DND-41 (cell line): ENCODE data around the gene UGDH.

ENCODE experiments used
- ATAC-seq: fragments of 200-7000 bp; cut with Tn5 transposase; 3 replicates; pipeline ENCODE4 v1.9.1; 2021; ENCODE audit warnings: low read depth; ENCODE audit not compliant: insufficient read depth
- DNase-seq: peaks from one replicate; pipeline ENCODE4 v3.0.0-alpha.2; 2020
- H2AFZ ChIP-seq: 2 replicates; pipeline ENCODE4 v1.6.0; 2012; ENCODE audit warnings: low read depth, low read length
- H3K27ac ChIP-seq: 2 replicates; pipeline ENCODE4 v1.5.1; 2012; ENCODE audit warnings: low read length, inconsistent platforms
- H3K27me3 ChIP-seq: fragments of 200-600 bp; sonication (generic); 2 replicates; pipeline ENCODE4 v1.6.0; 2012; ENCODE audit warnings: low read length, mild to moderate bottlenecking, inconsistent platforms; ENCODE audit not compliant: insufficient read depth, poor library complexity
- H3K36me3 ChIP-seq: 2 replicates; pipeline ENCODE4 v1.5.1; 2012; ENCODE audit warnings: low read length, inconsistent platforms; ENCODE audit not compliant: insufficient read depth
- H3K4me1 ChIP-seq: 2 replicates; pipeline ENCODE4 v1.5.1; 2012; ENCODE audit warnings: mild to moderate bottlenecking, low read length; ENCODE audit not compliant: insufficient read depth
- H3K4me2 ChIP-seq: 2 replicates; pipeline ENCODE4 v1.6.0; 2012; ENCODE audit warnings: mild to moderate bottlenecking, moderate library complexity, low read length, inconsistent platforms; ENCODE audit not compliant: insufficient read depth
- H3K4me3 ChIP-seq, 2 experiments: fragments of 200-600 bp in 1 of 2; shearing (Covaris generic) in 1 of 2; 2 replicates each; pipeline ENCODE4 v1.5.1; 2012 to 2016; ENCODE audit warnings: inconsistent platforms in 2 of 2, low read length in 2 of 2, mild to moderate bottlenecking in 2 of 2, low read depth in 1 of 2, moderate library complexity in 1 of 2
- H3K79me2 ChIP-seq: 2 replicates; pipeline ENCODE4 v1.6.0; 2012; ENCODE audit warnings: low read length, inconsistent platforms; ENCODE audit not compliant: insufficient read depth
- H3K9ac ChIP-seq: 2 replicates; pipeline ENCODE4 v1.6.0; 2012; ENCODE audit warnings: low read depth, mild to moderate bottlenecking, inconsistent platforms, low read length, moderate library complexity
- H3K9me3 ChIP-seq: 2 replicates; pipeline ENCODE4 v1.5.1; 2012; ENCODE audit warnings: low read length, moderate library complexity, mild to moderate bottlenecking, inconsistent platforms; ENCODE audit not compliant: insufficient read depth, severe bottlenecking
- H4K20me1 ChIP-seq: 2 replicates; pipeline ENCODE4 v1.6.0; 2012; ENCODE audit warnings: low read length; ENCODE audit not compliant: insufficient read depth
- EZH2 ChIP-seq: IDR thresholded peaks from 3 replicates; pipeline ENCODE4 v1.6.1; 2012; ENCODE audit warnings: borderline replicate concordance, low read depth, mild to moderate bottlenecking, moderate library complexity, low read length, inconsistent platforms; ENCODE audit not compliant: severe bottlenecking
- TF ChIP-seq, protein P1 (sequence below): IDR thresholded peaks from 2 replicates; pipeline ENCODE4 v1.5.1; 2012; ENCODE audit warnings: borderline replicate concordance, low read length, moderate library complexity, mild to moderate bottlenecking; ENCODE audit not compliant: poor library complexity, severe bottlenecking; ENCODE audit errors: extremely low read depth

The UGDH gene

DNA sequence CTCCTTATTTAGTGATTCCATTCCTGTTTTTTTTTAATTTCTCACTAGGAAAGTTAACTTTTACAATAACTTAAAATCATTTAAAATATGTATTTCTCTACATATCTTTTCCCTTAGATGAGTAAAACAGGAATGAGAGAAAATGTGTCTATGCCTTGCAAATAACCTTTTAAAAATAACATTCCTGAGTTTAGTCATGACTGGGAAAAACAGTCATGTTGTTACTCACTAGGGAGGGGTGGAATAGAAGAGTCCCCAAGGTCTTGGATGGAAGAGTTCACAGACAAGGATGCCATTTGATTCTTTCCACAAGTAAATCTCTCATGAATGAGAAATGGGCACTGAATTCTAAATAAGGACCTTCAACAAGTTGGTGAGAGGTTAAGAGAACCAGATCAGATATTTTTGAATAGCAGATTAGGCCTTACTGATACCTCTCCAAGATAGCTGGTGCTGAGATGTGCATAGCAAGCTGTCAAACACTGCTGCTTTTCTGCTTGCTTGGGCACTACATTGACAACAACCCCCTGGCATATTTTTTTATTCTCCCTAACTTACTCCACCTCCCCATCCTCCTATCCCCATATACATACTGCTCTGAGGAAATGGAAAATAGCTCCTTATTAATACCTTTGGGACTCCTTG is 25.1 kb downstream of the UGDH start:
- H3K36me3 ChIP-seq, result peaks cover 13% of the 10 kb centered on the region
- no peak overlapping the region for H3K27ac ChIP-seq
- H3K4me2 ChIP-seq, result no peak overlapping the region
- TF ChIP-seq, protein P1, sequence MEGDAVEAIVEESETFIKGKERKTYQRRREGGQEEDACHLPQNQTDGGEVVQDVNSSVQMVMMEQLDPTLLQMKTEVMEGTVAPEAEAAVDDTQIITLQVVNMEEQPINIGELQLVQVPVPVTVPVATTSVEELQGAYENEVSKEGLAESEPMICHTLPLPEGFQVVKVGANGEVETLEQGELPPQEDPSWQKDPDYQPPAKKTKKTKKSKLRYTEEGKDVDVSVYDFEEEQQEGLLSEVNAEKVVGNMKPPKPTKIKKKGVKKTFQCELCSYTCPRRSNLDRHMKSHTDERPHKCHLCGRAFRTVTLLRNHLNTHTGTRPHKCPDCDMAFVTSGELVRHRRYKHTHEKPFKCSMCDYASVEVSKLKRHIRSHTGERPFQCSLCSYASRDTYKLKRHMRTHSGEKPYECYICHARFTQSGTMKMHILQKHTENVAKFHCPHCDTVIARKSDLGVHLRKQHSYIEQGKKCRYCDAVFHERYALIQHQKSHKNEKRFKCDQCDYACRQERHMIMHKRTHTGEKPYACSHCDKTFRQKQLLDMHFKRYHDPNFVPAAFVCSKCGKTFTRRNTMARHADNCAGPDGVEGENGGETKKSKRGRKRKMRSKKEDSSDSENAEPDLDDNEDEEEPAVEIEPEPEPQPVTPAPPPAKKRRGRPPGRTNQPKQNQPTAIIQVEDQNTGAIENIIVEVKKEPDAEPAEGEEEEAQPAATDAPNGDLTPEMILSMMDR, result no peak
- no peak for TF ChIP-seq EZH2
- no peak overlapping the region for H3K4me3 ChIP-seq
- no peak overlapping the region for H2AFZ ChIP-seq
- ATAC-seq, result no peak
- no peaks in the 10 kb centered on the region for H3K9me3 ChIP-seq
- no peaks in the 10 kb centered on the region for H4K20me1 ChIP-seq
- no peak for DNase-seq
- no peaks in the 10 kb centered on the region for H3K4me1 ChIP-seq
- H3K27me3 ChIP-seq, result no peaks in the 10 kb centered on the region
- H3K79me2 ChIP-seq, result no peaks in the 10 kb centered on the region
- no peak overlapping the region for H3K9ac ChIP-seq

DNA sequence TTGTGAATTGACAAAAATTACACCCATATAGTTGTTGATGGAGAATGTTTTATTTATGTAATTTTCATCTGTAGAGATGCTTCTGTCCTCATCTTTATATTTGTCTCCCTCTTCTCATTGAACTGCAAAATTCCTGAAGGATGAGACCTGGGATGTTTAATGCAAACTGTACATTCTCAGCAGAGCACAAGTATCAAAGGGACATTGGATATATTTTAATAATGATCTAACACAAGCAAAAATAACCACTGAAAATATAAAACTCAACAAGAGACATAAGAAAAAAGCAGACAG is 28.6 kb downstream of the UGDH start:
- no peak overlapping the region for H2AFZ ChIP-seq
- ATAC-seq (no peak), DNase-seq (no peak)
- H4K20me1 ChIP-seq, result no peaks in the 10 kb centered on the region
- H3K36me3 ChIP-seq, result peaks cover 6% of the 10 kb centered on the region; the same call in 1 of the 2 replicates
- H3K9ac ChIP-seq, result no peak overlapping the region
- H3K27ac ChIP-seq, result no peak overlapping the region
- H3K4me2 ChIP-seq, result no peak overlapping the region
- no peaks in the 10 kb centered on the region for H3K9me3 ChIP-seq
- H3K27me3 ChIP-seq, result no peaks in the 10 kb centered on the region
- H3K4me1 ChIP-seq, result no peaks in the 10 kb centered on the region
- H3K79me2 ChIP-seq, result no peaks in the 10 kb centered on the region
- TF ChIP-seq, protein P1, result no peak
- no peak for TF ChIP-seq EZH2
- H3K4me3 ChIP-seq, result no peak overlapping the region

DNA sequence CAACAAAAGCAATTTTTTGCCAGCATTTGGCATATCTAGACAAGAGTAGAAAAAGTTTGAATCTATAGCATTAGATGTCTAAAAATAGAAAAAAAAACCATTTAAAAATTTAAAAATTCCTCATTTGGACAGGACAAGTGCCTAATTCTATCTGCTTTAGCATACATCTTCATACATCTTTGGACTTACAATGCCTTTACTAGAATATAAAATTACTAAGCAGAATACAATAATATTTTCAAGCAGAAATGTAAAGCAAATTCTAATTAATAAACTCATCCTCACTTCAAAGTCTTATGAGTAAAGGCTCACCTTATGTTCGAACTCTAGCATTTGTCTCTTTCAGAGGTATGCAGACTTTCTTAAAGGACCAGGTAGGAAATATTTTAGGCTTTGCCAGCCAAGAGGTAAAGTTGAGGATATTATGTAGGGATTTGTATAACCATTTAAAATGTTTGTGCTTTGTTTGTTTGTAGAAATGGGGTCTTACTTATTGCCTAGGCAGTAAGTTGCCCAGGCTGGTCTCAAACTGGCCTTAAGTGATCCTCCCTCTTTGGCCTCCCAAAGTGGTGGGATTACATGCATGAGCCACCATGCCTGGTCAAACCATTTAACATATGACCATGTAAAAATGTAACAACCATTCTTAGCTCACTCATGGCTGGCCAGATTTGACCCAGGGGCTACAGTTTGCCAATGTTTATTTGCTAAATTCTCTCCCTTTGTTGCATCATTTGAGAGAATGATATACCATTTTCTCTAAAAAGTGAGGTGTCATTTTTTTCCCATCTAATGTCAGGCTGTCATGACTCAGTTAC is 29.1 kb downstream of the UGDH start:
- no peak overlapping the region for H3K9ac ChIP-seq
- peaks cover 3% of the 10 kb centered on the region; the same call in 1 of the 2 replicates for H3K36me3 ChIP-seq
- H2AFZ ChIP-seq, result no peak overlapping the region
- no peak for DNase-seq
- H3K4me2 ChIP-seq, result no peak overlapping the region
- H3K4me3 ChIP-seq, result no peak overlapping the region
- H3K27ac ChIP-seq, result no peak overlapping the region
- H3K27me3 ChIP-seq, result no peaks in the 10 kb centered on the region
- no peaks in the 10 kb centered on the region for H3K79me2 ChIP-seq
- no peaks in the 10 kb centered on the region for H3K9me3 ChIP-seq
- H3K4me1 ChIP-seq, result no peaks in the 10 kb centered on the region
- no peaks in the 10 kb centered on the region for H4K20me1 ChIP-seq
- ATAC-seq, result no peak
- TF ChIP-seq, protein P1, result no peak
- TF ChIP-seq EZH2, result no peak
